Hepatocyte (in vitro differentiated cells): ENCODE measurements around the gene HKDC1.
"Not testable (repeated sequence)": the region's sequence is repeated elsewhere in the genome, so short reads cannot be mapped to it uniquely, and the experiment has no call there.

Experiments
- EZH2phosphoT487 ChIP-seq: fragments of 200-600 bp; sonication (generic); IDR thresholded peaks from one replicate; pipeline ENCODE4 v1.6.1; 2018; ENCODE audit warnings: antibody characterized with exemption, mild to moderate bottlenecking, low read depth, moderate library complexity; ENCODE audit not compliant: unreplicated experiment, severe bottlenecking
- TF ChIP-seq, protein P1 (sequence below): fragments of 200-600 bp; sonication (generic); IDR thresholded peaks from 2 replicates; pipeline ENCODE4 v1.5.1; 2016; ENCODE audit warnings: antibody characterized with exemption, mild to moderate bottlenecking; ENCODE audit not compliant: poor library complexity

- not testable (repeated sequence) for TF ChIP-seq EZH2phosphoT487
- TF ChIP-seq, protein P1, sequence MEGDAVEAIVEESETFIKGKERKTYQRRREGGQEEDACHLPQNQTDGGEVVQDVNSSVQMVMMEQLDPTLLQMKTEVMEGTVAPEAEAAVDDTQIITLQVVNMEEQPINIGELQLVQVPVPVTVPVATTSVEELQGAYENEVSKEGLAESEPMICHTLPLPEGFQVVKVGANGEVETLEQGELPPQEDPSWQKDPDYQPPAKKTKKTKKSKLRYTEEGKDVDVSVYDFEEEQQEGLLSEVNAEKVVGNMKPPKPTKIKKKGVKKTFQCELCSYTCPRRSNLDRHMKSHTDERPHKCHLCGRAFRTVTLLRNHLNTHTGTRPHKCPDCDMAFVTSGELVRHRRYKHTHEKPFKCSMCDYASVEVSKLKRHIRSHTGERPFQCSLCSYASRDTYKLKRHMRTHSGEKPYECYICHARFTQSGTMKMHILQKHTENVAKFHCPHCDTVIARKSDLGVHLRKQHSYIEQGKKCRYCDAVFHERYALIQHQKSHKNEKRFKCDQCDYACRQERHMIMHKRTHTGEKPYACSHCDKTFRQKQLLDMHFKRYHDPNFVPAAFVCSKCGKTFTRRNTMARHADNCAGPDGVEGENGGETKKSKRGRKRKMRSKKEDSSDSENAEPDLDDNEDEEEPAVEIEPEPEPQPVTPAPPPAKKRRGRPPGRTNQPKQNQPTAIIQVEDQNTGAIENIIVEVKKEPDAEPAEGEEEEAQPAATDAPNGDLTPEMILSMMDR, result not testable (repeated sequence)
Observed at GRCh38 chr10:69251417-69251816, 31.3 kb downstream of the HKDC1 start.
